Psoas muscle (tissue), 8 donors: Measurements from ENCODE around the gene MLLT3. TPM values are rescaled to one million over a fixed set of nuclear protein-coding genes. Genes with fewer than 3 reads are reported as not detected.

Source experiments
- ATAC-seq, 4 donors: fragments of 200-7000 bp; cut with Tn5 transposase; one replicate each; pipeline ENCODE4 v1.9.1; 2020; ENCODE audit warnings: moderate library complexity in 3 of 4, mild to moderate bottlenecking in 2 of 4
- DNase-seq, 2 donors: peaks; one replicate each; pipeline ENCODE4 v3.0.0-alpha.2; 2020
- H3K27ac ChIP-seq: fragments of 200-600 bp; one replicate; pipeline ENCODE4 v1.8.0; 2022
- H3K27me3 ChIP-seq, 3 donors: fragments of 200-600 bp in 1 of 3; one replicate each; pipeline versions ENCODE4 v1.6.1 to v1.8.0; 2013 to 2022; ENCODE audit warnings: low read length in 2 of 3, mild to moderate bottlenecking in 2 of 3, moderate library complexity in 1 of 3; ENCODE audit not compliant: insufficient read depth in 3 of 3
- H3K36me3 ChIP-seq, 2 donors: fragments of 200-600 bp in 1 of 2; one replicate each; pipeline versions ENCODE4 v1.6.1 to v1.8.0; 2013 to 2022; ENCODE audit warnings: low read depth in 1 of 2, mild to moderate bottlenecking in 1 of 2, moderate library complexity in 1 of 2; ENCODE audit not compliant: insufficient read depth in 1 of 2
- H3K4me1 ChIP-seq: fragments of 200-600 bp; one replicate; pipeline ENCODE4 v1.8.0; 2022
- H3K4me3 ChIP-seq: fragments of 200-600 bp; one replicate; pipeline ENCODE4 v1.8.0; 2022; ENCODE audit warnings: mild to moderate bottlenecking
- H3K9me3 ChIP-seq: fragments of 200-600 bp; one replicate; pipeline ENCODE4 v1.8.0; 2022
- WGBS, 3 donors: extraction: QIAGEN DNeasy Blood & Tissue Kit; methylation state at CpG; one replicate each; pipeline versions ENCODE4 v1.1.6 to v1.1.7; 2013; 5-methylcytosine and 5-hydroxymethylcytosine counted together
- intact Hi-C, 2 donors: fragments of 100-400 bp; cut with DNase I; formaldehyde crosslinking; loops; one replicate each; pipeline versions ENCODE4 v1.11.0 to v1.14.2; 2022
- polyA plus RNA-seq, 3 donors: library from polyadenylated mRNA; stranded (reverse); fragments of 200-250 nt; gene quantifications; one replicate each; pipeline ENCODE4 v1.2.3, GENCODE V29; 2013
- total RNA-seq, 4 donors: library from RNA; stranded (reverse); fragmentation: NEBNext Ultra II Directional in 2 of 4; extraction: Animal tissue kit (Norgen Biotek cat#: 25700) in 2 of 4; gene quantifications; one replicate each; pipeline versions ENCODE4 v1.2.1 to v1.2.4, GENCODE V29; 2021 to 2023
- TF ChIP-seq, protein P1 (sequence below): fragments of 200-600 bp; IDR thresholded peaks from one replicate; pipeline ENCODE4 v1.8.0; 2022; ENCODE audit warnings: antibody characterized with exemption
- donor health status: healthy with polysubstance abuse.
- donor health status: DM: no; HTN: no; CAD: no; lungs with moderate emphysema.
- donor health status: Bipolar disorder and iron deficiency.
- donor health status: healthy.
- donor health status: DM: yes; HTN: yes; CAD: no.
- donor health status: DM: no; HTN: no; CAD: no.
- donor health status: DM: no; HTN: no; CAD: no.
- donor health status: DM: yes; HTN: yes; CAD: no.

MLLT3 gene
- total and polyA plus RNA-seq, 7 donors, result 1.2 to 9.8 (median 3.3) TPM

DNA sequence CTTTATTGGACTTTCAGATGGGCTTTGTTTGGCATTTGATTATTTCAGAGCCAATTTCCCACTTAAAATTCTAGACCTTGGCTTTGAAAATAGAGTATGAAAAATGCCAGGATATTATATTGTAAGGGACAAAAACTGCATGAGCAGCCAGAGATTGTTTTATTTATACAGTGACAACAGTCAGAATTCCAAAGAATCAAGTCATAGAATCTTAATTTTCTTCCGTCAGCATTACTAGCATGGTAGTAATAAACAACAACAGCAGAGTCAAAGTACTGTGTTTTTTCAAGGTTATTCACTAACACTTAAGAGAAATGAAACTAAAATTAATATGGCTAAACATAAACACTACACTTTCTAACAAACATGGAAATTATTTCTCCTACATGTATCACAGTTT is 52.2 kb downstream of the MLLT3 start:
- H3K27me3 ChIP-seq, result no peaks in the 10 kb centered on the region
- intact Hi-C loops, result no loop called here
- 58 to 78% (median 72%) methylated on average over 1 of the region's 1 CpG for WGBS, 3 donors
- H3K36me3 ChIP-seq, result no peaks in the 10 kb centered on the region
- ATAC-seq (no peak), DNase-seq (no peak)
- no peaks in the 10 kb centered on the region for H3K9me3 ChIP-seq
- H3K27ac ChIP-seq, result no peak overlapping the region
- no peak overlapping the region for H3K4me3 ChIP-seq
- TF ChIP-seq, protein P1, sequence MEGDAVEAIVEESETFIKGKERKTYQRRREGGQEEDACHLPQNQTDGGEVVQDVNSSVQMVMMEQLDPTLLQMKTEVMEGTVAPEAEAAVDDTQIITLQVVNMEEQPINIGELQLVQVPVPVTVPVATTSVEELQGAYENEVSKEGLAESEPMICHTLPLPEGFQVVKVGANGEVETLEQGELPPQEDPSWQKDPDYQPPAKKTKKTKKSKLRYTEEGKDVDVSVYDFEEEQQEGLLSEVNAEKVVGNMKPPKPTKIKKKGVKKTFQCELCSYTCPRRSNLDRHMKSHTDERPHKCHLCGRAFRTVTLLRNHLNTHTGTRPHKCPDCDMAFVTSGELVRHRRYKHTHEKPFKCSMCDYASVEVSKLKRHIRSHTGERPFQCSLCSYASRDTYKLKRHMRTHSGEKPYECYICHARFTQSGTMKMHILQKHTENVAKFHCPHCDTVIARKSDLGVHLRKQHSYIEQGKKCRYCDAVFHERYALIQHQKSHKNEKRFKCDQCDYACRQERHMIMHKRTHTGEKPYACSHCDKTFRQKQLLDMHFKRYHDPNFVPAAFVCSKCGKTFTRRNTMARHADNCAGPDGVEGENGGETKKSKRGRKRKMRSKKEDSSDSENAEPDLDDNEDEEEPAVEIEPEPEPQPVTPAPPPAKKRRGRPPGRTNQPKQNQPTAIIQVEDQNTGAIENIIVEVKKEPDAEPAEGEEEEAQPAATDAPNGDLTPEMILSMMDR, result no peak
- peaks cover 4% of the 10 kb centered on the region for H3K4me1 ChIP-seq

DNA sequence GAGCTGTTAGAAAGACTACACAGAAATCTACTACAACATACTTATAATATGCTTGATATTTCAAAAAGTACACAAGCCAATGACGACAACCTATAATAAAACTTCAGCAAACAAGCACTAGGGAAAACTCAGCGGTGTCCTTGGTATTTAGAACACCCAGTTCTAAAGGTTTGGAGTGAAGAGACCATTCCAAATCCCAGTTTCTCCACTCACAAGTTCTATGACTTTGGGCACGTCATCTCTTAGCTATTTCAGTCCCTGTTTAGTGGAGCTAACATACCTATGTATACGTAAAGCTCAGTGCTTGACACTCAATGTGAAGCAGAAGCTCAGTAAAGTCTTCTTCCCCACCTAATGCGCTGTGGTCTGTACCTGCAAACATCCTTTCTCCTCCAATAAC is 52.8 kb downstream of the MLLT3 start:
- Histone ChIP-seq H3K4me3 (no peak overlapping the region), H3K36me3 (no peaks in the 10 kb centered on the region), H3K27ac (no peak overlapping the region), H3K4me1 (peaks cover 10% of the 10 kb centered on the region), H3K27me3 (no peaks in the 10 kb centered on the region), H3K9me3 (no peaks in the 10 kb centered on the region)
- intact Hi-C loops, result no loop called here
- no peak for ATAC-seq
- TF ChIP-seq, protein P1, result no peak
- DNase-seq, result no peak
- 61 to 82% (median 66%) methylated on average over 5 of the region's 5 CpGs for WGBS, 3 donors

DNA sequence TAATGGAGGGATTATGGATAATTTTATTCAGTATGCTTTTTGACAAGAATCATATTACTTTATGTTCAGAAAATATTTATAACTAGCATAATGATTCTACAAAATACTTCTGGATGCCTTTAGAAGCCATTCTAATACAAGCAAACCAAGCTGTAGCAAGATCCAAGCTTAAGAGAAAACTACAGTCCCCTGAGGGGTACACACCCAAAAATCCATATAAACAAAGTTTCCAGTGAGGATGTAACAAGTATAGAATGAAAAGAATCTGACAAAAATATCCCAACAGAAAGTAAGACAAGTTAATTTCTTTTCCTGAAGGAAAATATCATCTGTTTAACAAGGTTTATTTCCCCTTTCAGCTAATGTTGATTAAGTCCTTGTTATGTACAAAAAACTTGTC is 53.9 kb downstream of the MLLT3 start:
- no peak overlapping the region for H3K27ac ChIP-seq
- H3K9me3 ChIP-seq, result no peaks in the 10 kb centered on the region
- peaks cover 21% of the 10 kb centered on the region for H3K4me1 ChIP-seq
- ATAC-seq (no peak), DNase-seq (no peak)
- TF ChIP-seq, protein P1, result no peak
- intact Hi-C loops, result no loop called here
- no peak overlapping the region for H3K4me3 ChIP-seq
- H3K36me3 ChIP-seq, result no peaks in the 10 kb centered on the region
- H3K27me3 ChIP-seq, result no peaks in the 10 kb centered on the region

DNA sequence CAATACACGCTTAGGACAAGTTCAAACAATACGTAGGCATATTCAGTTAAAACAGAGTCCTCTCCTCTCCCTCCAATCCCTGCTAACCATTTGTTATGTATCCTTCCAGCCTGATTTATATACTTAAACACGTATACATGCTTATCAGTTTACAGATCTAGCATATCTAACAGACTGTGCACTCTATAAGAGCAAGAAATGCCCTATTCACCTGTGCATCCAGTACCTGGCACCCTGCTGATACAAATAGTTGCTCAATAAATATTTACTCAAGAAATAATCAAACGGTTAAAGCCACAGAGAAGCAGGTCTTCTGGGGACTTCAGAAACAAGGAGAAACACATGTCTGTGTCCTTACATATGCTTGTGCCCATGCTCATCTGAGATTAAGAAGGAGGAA is 55.9 kb downstream of the MLLT3 start:
- H3K27ac ChIP-seq, result no peak overlapping the region
- no peaks in the 10 kb centered on the region for H3K36me3 ChIP-seq
- no peak for ATAC-seq
- TF ChIP-seq, protein P1, result no peak
- DNase-seq, result no peak
- no peak overlapping the region for H3K4me3 ChIP-seq
- H3K4me1 ChIP-seq, result peaks cover 24% of the 10 kb centered on the region
- no peaks in the 10 kb centered on the region for H3K27me3 ChIP-seq
- 95 to 98% (median 96%) methylated on average over 4 of the region's 4 CpGs for WGBS, 3 donors
- intact Hi-C loops, result no loop called here
- H3K9me3 ChIP-seq, result no peaks in the 10 kb centered on the region

DNA sequence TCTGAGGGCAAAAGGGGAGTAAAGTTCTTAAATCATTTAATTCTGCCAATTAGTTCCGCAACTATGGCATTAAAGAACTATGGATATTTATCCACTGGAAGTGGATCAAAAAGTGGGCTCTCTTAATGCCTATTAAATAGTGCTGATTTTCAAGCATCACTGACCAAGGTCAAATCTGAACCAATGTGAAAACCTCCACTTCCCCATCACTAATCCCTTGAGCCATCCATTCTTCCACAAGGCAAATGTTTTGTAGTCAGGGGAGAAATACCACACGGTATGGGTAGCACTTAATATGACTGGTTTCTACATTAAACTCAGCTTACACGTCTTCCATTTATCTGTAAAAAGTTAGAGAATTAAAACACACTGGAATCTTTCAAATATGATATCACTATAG is 57.6 kb downstream of the MLLT3 start:
- TF ChIP-seq, protein P1, result no peak
- Histone ChIP-seq H3K36me3 (no peaks in the 10 kb centered on the region), H3K27ac (no peak overlapping the region), H3K4me3 (no peak overlapping the region), H3K4me1 (peaks cover 24% of the 10 kb centered on the region), H3K9me3 (no peaks in the 10 kb centered on the region), H3K27me3 (no peaks in the 10 kb centered on the region)
- no peak for DNase-seq
- no peak for ATAC-seq
- 59 to 74% (median 67%) methylated on average over 3 of the region's 3 CpGs for WGBS, 3 donors
- intact Hi-C loops, result no loop called here
